HG02981 (cell line): Measurements from ENCODE around the gene PIGS.
"Not testable (repeated sequence)": the region's sequence is repeated elsewhere in the genome, so short reads cannot be mapped to it uniquely, and the experiment has no call there.

Source experiments
- ATAC-seq: cut with Tn5 transposase; IDR thresholded peaks from one replicate; pipeline ENCODE4 v1.9.1; 2021; ENCODE audit warnings: mild to moderate bottlenecking, moderate library complexity; ENCODE audit not compliant: unreplicated experiment

The PIGS gene

DNA sequence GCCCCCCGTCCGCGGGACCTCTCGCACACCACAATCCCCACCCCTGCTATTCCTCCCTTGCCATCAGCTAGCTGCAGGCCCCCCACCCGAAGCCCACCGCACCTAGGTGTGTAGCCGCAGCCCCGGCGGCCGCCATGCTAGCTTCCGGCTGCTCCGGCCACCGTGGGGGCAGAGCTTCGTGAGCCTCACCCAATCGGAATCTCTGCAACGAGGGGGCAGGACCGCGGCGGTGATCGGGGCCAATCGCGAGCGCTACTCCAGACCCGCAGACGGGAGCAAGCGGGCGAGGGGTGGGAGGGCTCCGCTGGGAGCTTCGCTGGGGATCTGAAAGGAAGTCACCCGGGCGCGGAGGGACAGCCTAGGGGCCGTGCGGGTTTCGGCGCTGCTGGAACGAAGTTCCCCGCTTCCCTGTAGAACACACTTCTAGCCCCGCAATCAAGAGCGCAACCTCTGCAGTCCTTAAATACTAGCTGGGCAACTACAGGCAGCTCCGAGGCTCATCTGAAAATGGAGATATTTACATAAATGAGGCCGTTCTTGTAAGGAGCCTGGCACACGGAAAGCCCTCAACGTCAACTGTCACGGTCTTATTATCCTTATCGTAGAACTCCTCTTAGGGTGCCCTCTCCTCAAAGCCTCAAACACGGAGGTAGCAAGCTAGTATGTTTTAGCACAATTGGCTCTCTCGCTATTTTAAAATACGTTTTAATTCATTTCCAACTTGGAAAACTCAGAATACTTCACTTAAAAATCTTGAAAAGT, at the start of gene PIGS:
TSS of gene PIGS (minus strand) at position 164 of the 762 bp plus-strand sequence. CDS start at position 136, 28 bp downstream.
- ATAC-seq = peak; percentile 81

DNA sequence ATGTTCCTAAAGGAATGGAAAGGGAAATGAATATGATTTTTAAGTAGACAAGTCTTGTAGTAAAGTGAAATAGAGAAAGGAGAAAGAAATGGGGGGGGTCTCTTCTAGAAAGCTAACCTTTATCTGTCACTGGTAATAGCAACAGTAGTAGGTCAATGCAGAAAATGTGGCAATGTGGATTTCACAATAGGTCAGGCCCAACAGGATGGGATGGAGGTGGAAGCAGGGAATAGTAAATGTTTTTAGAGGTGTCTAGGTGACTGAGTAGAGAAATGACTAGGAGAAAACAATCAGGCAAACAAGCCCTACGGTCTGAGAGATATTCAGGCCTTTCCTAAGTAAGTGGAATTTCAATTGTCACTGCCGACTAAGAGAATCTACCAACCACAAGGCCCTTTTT, 48.7 kb upstream of the PIGS start:
- ATAC-seq = no peak

DNA sequence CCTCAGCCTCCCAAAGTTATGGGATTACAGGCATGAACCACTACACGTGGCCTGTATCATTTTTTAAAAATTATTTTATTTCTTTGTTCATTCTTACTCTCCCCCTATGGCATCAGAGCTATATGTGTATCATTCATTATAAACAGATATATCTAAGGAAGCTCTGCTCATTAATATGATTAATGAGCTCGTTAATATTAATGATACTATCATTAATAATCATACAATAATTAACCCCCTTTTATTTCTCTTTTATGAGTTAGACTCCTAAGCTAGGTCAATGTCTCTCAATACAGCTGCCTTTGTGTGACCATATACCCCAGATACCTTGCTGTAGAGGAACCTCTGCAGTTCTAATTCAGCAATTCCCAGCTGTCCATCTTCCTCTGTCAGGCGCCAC, 47.1 kb upstream of the PIGS start:
- ATAC-seq = no peak

DNA sequence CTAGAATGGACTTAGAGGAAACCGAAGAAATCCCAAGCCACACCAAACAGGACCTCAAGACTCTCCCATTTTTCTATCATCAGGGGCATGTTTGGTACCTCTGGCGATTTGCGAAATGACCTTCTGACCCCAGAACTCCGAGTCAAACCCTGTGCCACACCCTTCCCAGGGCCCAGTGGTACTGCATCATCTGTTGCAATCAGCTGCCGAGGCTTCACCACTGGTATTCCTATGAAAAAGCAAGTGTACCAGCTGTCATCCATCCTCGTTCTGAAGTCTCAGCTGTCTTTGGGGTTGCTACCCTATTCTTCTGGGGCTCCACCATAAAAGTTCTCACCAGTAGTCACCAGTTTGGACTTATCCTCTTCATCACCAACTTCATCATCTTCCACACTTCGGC, 45.0 kb upstream of the PIGS start:
- ATAC-seq = no peak

DNA sequence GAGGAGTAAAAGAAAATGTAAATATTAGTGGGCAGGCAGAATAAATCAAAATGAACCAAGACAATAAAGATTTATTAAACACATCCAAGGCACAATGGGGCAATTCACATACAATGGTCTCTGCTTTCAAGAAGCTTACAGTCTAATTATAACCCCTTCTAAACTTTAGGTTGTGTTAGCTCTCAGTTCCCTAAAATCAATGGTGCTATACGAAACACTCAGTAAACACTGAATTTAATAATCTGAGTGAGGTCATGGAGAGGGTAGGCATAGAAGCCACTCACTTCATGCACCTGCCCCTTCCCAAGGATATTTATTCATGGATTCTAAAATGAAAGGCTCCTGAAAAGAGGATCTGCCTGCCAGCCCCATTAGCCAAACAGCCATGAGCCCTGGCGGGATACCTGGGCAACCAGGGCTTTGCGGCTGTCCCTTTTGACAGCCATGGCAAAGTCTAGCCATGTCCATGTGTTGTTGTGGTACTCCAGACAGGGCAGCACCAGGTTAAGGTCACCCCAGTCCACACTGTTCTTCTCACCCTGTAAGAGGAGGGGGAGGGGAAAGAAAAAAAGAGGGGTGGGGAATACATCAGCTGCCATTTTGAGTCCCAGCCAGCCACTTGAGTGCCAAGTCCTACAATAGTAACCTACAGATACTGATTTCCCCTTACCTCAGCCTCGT, 44.1 kb upstream of the PIGS start:
- ATAC-seq = no peak

DNA sequence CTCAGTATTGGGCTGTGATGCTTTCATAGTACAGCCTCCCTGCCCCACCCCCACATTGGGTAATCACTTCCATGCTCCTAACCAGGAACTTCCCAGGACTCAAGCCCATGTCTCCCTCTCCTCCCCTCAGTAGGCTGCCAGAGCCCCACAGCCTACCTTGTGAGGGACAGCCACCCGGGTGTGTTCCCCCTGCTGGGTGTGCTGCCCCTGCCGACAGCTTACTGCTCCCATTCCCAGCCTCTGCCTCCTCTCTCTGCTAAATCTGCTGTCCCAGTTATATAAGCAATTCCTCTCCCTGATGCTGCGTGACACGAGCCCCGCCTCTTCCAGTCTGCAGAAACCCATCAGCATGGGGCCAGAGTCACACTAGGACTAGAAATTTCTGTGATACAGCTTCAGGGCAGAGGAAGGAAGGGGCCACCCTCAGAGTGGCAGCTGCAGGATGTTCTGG, 42.6 kb upstream of the PIGS start, which contains the start of gene RSKR:
TSS of gene RSKR (minus strand) at position 255 of the 451 bp plus-strand sequence. CDS start at position 231, 24 bp downstream.
- ATAC-seq = no peak

DNA sequence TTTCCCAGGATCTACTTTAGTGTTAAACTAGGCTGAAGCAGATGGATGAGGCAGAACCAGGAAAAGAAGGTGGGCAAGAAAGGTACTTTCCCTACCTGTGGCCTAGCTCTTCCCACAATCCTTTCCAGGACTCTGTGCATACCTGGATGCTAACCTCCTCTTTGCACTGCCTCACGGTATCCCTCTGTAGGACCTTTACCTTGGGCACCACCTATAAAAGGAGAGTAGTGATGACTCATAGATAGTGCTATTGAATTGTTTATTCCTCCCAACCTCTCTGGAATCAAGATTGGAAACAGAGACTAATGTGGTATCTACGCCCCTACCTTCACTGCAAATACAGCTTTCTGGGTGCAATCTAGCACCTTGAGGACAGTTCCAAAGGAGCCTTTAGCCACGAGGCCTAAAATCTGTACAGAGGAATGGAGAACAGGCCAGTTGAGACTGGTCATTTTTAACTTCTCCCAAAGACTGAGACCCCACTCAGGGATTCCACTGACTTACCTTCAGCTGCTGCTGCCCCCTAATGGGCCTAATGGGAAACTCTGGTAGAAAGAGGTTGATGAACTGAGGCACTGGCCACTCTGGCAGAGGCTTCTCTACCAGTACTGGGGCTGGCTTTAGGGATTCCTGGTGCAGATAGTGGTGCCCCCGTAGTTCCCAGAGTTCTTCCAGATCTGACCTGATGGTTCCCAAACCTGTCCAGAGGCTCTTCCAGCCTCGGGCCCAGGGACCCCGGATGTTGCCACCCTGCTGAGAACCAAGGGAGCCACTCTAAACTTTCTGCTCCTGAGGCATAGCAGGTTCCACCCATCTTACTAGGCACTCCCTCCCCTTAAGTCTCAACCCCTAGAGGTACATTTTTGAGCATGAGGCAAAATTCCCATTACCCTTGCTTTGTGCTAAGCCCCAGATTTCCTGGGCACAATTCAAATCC, 41.9 kb upstream of the PIGS start:
- ATAC-seq = no peak

DNA sequence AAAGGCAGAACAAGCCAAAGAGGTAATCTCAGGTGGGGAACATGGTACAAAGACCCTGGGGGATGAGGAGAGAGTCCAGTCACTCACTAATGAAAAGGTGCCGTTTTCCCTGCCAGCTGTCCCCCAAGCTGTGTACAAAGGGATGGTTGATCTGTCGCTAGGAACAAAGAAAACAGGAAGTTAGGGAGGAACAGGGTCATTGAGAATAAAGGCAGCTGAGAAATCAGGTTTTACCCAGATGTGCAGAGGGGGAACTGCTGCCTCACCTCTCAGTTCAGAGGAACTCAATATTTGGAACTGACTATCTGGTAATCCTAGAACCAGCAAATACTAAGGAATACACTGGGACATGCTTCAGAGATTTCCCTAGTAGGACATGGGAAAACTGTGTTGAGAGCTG, 41.2 kb upstream of the PIGS start:
- no peak for ATAC-seq

DNA sequence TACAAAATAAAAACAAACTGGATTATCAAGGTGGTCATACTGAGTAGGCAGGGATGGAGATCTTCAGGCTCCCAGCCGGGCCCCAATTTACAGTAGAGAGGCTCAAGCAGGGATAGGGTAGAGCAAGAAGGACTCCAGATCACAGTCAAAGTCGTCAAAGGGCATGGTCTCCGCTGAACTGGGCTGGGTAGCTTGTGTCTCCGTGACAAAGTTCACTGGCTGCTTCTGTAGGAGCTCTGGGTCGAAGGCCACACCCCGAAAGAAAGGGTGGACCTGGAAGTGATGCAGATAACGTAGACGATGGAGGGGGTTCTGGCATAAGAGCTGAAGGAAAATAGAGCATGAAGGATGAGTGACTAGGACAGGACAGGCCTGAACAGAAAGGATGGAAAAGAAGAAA, 39.1 kb upstream of the PIGS start:
- no peak for ATAC-seq

DNA sequence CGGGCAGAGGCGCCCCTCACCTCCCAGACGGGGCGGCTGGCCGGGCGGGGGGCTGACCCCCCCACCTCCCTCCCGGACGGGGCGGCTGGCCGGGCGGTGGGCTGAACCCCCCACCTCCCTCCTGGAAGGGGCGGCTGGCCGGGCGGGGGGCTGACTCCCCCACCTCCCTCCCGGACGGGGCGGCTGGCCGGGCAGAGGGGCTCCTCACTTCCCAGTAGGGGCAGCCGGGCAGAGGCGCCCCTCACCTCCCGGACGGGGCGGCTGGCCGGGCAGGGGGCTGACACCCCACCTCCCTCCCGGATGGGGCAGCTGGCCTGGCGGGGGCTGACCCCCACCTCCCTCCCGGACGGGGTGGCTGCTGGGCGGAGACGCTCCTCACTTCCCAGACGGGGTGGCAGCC, 32.7 kb upstream of the PIGS start:
- not testable (repeated sequence) for ATAC-seq

DNA sequence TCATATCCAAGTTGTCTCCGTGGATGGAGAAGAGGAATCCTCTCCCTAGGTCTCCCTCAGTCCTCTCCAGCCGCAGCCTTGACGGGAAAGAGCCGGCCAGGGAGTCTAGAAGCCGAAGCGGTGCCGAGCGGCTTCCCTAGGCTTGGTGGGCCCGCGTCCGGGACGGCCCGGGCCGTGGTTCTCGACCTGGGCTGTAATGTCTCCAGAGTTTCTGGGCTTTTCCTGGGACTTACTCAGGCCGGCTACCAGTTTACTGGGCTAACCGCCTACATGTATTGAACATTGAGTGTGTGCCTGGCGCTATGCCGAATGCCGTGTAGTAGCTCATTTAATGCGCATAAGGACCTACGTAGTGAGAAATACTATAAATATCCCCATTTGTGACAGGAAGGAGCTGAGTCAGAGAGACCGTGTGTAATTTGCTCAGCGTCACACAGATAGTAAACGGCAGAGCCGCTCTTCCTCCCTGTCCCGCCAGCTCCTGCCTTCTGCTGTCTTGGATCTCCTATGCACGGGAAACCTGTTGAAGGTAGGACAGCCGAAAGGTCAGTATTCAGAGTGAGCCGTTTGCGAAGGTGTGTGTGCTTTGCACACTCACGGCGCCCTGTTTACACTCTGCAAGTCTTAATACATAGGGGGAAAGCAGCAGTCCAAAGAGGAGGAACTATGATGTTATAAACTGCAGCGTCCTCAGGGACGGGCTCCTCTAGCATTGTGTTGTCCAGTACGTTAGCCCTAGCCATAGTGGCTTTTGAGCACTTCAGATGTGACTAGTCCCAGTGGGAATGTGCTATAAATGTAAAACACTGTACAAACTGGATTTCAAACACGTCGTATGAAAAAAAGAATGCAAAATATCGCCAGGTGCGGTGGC, 28.2 kb upstream of the PIGS start:
- ATAC-seq = peak; percentile 43

DNA sequence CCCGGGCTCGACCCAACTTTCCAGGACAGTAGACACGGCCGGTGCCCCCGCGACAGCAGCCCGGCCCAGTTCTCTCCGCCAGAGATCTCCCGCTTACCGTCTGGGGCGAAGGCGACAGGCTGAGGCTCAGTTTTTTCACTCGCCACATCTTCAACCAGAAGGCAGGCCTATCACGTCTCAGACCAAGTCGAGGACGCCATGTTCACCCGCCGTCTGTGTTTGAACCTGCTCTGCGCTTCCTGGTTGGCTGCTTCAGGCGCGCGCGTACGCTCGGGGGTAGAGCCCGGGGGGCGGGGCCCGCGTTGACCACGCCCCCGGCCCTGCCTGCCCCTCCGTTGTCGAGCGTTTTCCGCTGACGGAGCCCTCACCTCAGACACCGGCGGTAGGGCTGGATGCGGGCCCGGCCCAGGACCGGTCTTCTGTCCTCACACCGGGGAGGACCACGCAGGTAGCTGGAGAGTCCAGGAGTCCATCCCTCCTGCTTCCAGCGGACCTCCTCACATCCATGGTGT, 27.5 kb upstream of the PIGS start, which contains the start of gene SPAG5:
TSS of gene SPAG5 (minus strand) at position 227 of the 512 bp plus-strand sequence. CDS start at position 148, 79 bp downstream.
- ATAC-seq = peak; percentile 80

DNA sequence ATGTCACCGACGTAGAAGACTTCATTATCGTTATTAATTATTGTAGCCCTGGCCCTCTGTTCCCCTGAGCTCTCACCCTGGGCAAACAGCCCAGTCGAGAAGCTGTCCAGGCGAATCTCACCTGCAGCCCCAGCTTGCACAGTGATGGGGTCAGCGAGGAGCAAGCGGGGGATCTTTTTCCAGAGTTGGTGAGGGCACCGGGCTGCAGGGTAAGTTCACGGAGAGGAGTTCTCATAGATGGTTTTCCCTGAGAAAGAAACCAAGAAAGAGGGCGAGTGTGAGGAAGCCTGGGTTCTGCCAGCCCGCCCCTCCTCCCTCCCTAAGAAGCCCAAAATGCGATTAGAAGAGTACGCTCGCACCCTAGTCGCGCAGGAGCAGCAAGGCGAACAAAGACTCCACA, 27.1 kb upstream of the PIGS start:
- no peak for ATAC-seq

DNA sequence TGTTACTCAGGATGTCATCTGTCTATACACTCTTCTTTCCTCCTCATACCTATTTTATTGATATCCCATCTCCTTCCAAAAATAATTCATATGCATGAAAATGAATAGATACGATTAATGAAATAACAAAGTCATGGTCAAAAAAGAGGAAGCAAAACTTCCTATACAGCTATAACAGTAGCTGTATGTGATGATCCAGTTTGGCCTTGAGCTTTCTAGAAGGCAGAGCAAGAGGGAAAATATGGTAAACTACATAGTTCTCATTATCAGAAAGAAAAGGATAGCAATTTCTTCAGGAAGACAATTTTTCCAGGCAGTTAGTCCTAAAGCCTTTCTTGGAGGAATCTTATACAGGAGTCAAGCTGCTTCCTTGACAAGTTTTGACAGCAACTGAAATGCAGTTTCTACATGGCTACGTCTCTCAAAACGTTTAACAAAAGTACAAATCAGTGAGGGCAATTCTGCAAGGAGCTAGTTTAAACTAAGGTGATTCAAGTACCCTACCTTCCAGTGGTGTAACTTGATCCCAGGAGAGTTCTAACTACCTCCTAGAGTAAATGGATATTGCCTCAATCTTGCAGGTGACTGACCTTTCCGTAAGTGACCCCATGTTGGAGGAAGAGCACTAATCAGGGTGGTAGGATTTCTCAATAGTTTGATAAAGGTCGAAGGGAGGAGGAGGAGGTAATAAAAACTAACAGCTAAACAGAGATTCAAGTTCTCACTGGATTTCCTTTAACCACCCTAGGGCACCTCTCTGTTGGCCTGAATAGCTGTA, 26.5 kb upstream of the PIGS start:
- ATAC-seq = no peak

DNA sequence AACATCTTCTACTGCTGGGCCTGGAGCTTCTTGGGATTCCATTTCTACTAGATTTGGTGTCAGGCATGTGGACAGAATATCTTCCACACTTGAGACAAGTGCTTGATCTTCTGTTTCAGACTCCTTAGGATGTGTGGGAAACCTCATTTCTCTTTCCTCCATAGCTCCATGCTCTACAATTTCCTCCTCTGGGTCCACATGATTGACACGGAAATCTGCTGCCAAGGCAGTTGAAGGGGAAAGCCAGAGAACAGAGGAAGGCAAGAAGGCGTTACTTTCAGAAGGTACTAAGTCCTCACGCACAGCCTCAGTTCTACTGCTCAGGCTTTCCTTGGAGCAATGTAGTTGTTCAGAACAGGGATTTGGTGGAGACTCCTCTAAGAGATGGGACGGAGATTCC, 20.9 kb upstream of the PIGS start:
- ATAC-seq = no peak

DNA sequence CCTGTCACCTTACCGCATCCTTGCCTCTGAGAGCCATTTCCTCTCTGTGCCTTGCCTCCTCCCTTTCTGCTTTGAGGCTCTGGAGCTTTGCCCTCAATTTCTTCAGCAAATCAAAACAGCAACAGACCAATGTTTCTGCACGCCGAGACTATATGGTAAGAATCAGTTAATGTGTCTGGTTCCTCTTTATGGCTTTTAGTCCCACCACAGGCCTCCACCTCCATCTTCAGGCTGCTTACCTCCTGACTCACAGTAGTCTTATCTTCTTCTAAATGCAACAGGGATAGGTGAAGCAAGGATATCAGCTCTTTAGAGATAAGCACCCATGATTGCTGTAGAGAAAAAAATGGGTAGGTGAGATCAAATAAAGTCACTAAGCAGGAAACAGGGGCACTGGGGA, 14.5 kb upstream of the PIGS start:
- ATAC-seq = no peak

DNA sequence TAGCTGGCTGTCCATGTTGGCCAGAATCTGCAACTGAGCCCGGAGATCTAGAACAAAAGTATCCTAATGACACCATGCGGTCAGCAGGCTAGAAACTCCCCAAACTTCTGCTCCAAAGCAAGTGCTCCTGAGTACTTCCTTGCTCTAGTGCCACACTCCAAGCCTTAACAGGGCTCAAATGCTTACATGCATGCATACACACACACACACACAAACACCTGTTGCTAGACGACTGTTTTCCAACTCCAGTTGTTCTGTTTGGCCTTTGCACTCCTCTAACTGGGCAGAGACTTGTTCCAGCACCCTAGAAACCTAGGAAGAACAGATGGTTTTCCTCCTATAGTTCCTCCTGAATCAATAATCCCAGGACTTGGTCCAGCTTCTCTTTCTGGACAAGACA, 13.1 kb upstream of the PIGS start:
- no peak for ATAC-seq

DNA sequence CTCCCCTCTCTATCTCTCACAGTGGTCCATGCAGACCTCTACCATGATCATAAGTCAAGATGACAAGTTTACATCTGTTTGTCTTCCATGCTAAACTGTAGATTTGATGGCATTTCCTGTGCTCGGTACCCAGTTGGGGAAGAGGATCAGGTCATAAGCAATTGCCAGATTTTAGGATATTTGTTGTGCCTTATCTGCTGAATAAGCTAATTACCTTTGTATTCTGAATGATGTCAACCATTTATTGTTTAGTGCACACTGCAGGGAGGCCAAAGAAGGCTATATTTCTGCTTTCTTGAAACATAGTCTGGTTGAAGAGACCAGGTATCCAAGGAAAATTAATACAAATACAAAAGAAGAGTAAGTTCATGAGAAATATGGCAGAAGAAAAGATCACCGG, 11.2 kb upstream of the PIGS start:
- no peak for ATAC-seq

DNA sequence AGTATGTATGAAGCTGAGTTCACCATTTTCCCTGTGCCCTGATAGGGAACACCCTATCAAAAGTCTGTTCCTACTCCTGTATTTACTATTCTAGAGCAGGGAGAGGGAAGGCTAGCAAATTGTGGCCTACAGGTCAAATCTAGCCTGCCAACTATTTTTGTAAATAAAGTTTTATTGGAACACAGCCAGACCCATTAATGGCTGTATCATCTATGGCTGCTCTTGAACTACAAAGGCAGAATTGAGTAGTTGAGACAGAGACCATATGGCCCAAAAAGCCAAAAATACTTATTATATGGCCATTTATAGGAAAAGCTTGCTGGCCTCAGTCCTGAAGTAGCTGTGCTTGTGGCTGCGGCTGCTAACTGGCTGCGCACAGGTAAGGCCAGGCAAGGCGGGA, 9.6 kb upstream of the PIGS start:
- no peak for ATAC-seq
